HCT116 (cell line): ENCODE measurements around the gene PRKCA. TPM values are rescaled to one million over a fixed set of nuclear protein-coding genes. Genes with fewer than 3 reads are reported as not detected.

Source experiments
- ATAC-seq: fragments of 200-7000 bp; cut with Tn5 transposase; 2 replicates; pipeline ENCODE4 v1.9.1; 2020; ENCODE audit warnings: mild to moderate bottlenecking, moderate library complexity
- BruUV-seq: library from RNA; stranded (reverse); fragments of 400-500 nt; replicated peaks from 2 replicates; lab custom pipeline; 2021; lab: Mats Ljungman, UMichigan
- CTCF ChIA-PET: fragments of 300-600 bp; sonication (Branson Sonifier 250); formaldehyde crosslinking; loops from one replicate; lab custom pipeline; 2021; ENCODE audit warnings: antibody characterized with exemption; lab: Charles Lee
- POLR2A ChIA-PET: fragments of 300-600, 350-600 bp; sonication (Branson Sonifier 250); formaldehyde crosslinking; loops from one replicate; lab custom pipeline; 2021; ENCODE audit warnings: antibody characterized with exemption; lab: Charles Lee
- RAD21 ChIA-PET, 2 experiments: fragments of 300-600 bp; sonication (Branson Sonifier 250); formaldehyde crosslinking; loops; one replicate each; lab custom pipeline; 2023; ENCODE audit warnings: low total read pairs in 2 of 2; ENCODE audit not compliant: uncharacterized antibody in 2 of 2, unreplicated experiment in 2 of 2, low non-redundant PET in 1 of 2; lab: Charles Lee
- DNase-seq: peaks from one replicate; pipeline ENCODE4 v3.0.0-alpha.2; 2010; ENCODE audit warnings: low read depth, low spot score
- H2AFZ ChIP-seq: fragments of 200-600 bp; shearing (Covaris generic), sonication (generic); 2 replicates; pipeline ENCODE4 v1.6.1; 2017; ENCODE audit warnings: low read depth, mixed run types, mixed read lengths, antibody characterized with exemption, low read length; ENCODE audit not compliant: poor library complexity, severe bottlenecking
- H3K27ac ChIP-seq: 2 replicates; pipeline ENCODE4 v1.5.1; 2012; ENCODE audit warnings: low read depth, low read length
- H3K27me3 ChIP-seq: fragments of 200-600 bp; sonication (generic); 2 replicates; pipeline ENCODE4 v1.6.1; 2016; ENCODE audit warnings: mixed run types, low read length, mixed read lengths; ENCODE audit not compliant: insufficient read depth
- H3K36me3 ChIP-seq, 2 experiments: fragments of 200-500 bp in 1 of 2; fragments of 200-600 bp in 1 of 2; sonication (Bioruptor generic) in 1 of 2; sonication (generic) in 1 of 2; 2 replicates each; pipeline versions ENCODE4 v1.5.1 to v1.6.1; 2014 to 2016; ENCODE audit warnings: low read length in 2 of 2, inconsistent platforms in 1 of 2, mixed read lengths in 1 of 2, mixed run types in 1 of 2; ENCODE audit not compliant: insufficient read depth in 2 of 2, control insufficient read depth in 1 of 2
- H3K4me1 ChIP-seq, 2 experiments: fragments of 200-600 bp in 1 of 2; sonication (generic) in 1 of 2; 2 replicates each; pipeline versions ENCODE4 v1.5.1 to v1.6.1; 2012 to 2017; ENCODE audit warnings: low read length in 2 of 2, inconsistent platforms in 1 of 2, mild to moderate bottlenecking in 1 of 2, mixed read lengths in 1 of 2, mixed run types in 1 of 2, moderate library complexity in 1 of 2; ENCODE audit not compliant: insufficient read depth in 2 of 2, control insufficient read depth in 1 of 2
- H3K4me2 ChIP-seq: fragments of 200-600 bp; sonication (generic); 2 replicates; pipeline ENCODE4 v1.6.1; 2017; ENCODE audit warnings: mixed run types, low read length, mixed read lengths
- H3K4me3 ChIP-seq, 2 experiments: fragments of 200-600 bp in 1 of 2; sonication (generic) in 1 of 2; replicated peaks in 1 of 2; 2 replicates each; pipeline ENCODE4 v1.5.1; 2011 to 2016; ENCODE audit warnings: low read length in 2 of 2, control low read depth in 1 of 2, low read depth in 1 of 2, mild to moderate bottlenecking in 1 of 2, mixed read lengths in 1 of 2, mixed run types in 1 of 2
- H3K79me2 ChIP-seq: fragments of 200-600 bp; sonication (generic); 2 replicates; pipeline ENCODE4 v1.6.1; 2017; ENCODE audit warnings: mild to moderate bottlenecking, mixed run types, low read length, moderate library complexity, mixed read lengths; ENCODE audit not compliant: insufficient read depth
- H3K9ac ChIP-seq: fragments of 200-600 bp; sonication (generic); 2 replicates; pipeline ENCODE4 v1.6.1; 2016; ENCODE audit warnings: low read length, mixed read lengths
- H3K9me2 ChIP-seq: fragments of 200-600 bp; sonication (generic), shearing (Covaris generic); 2 replicates; pipeline ENCODE4 v1.6.1; 2017; ENCODE audit warnings: mixed run types, mild to moderate bottlenecking, moderate library complexity; ENCODE audit not compliant: insufficient read depth
- H3K9me3 ChIP-seq, 2 experiments: fragments of 200-500 bp in 1 of 2; fragments of 200-600 bp in 1 of 2; sonication (Bioruptor generic) in 1 of 2; sonication (generic) in 1 of 2; 2 replicates each; pipeline ENCODE4 v1.6.1; 2014 to 2017; ENCODE audit warnings: low read length in 2 of 2, mixed read lengths in 2 of 2, inconsistent platforms in 1 of 2, low read depth in 1 of 2, mild to moderate bottlenecking in 1 of 2, mixed run types in 1 of 2, moderate library complexity in 1 of 2; ENCODE audit not compliant: control insufficient read depth in 1 of 2, insufficient read depth in 1 of 2
- H4K20me1 ChIP-seq: fragments of 200-600 bp; sonication (generic), shearing (Covaris generic); 2 replicates; pipeline ENCODE4 v1.6.1; 2017; ENCODE audit warnings: mixed run types, mild to moderate bottlenecking, moderate library complexity; ENCODE audit not compliant: insufficient read depth
- EGR1 ChIP-seq: IDR thresholded peaks from 2 replicates; pipeline ENCODE4 v1.6.1; 2012; ENCODE audit warnings: low read depth
- EZH2phosphoT487 ChIP-seq: fragments of 200-600 bp; IDR thresholded peaks from 2 replicates; pipeline ENCODE4 v1.6.1; 2018; ENCODE audit warnings: antibody characterized with exemption, borderline replicate concordance
- JUND ChIP-seq: IDR thresholded peaks from 2 replicates; pipeline ENCODE4 v1.6.1; 2012
- POLR2A ChIP-seq: IDR thresholded peaks from 2 replicates; pipeline ENCODE4 v1.7.0; 2011; ENCODE audit warnings: borderline replicate concordance; ENCODE audit not compliant: insufficient read depth, insufficient read length; ENCODE audit errors: extremely low read depth
- RAD21 ChIP-seq: IDR thresholded peaks from 2 replicates; pipeline ENCODE4 v1.6.1; 2012; ENCODE audit warnings: low read depth, mild to moderate bottlenecking
- SP1 ChIP-seq: IDR thresholded peaks from 2 replicates; pipeline ENCODE4 v1.6.1; 2012; ENCODE audit warnings: low read depth
- SRF ChIP-seq: IDR thresholded peaks from 2 replicates; pipeline ENCODE4 v1.6.1; 2012; ENCODE audit warnings: low read depth
- YY1 ChIP-seq: IDR thresholded peaks from 2 replicates; pipeline ENCODE4 v1.6.1; 2011; ENCODE audit warnings: low read length, low read depth, moderate library complexity, mild to moderate bottlenecking; ENCODE audit not compliant: insufficient replicate concordance; ENCODE audit errors: extremely low read depth
- ZNF274 ChIP-seq: fragments of 200-500 bp; sonication (Bioruptor generic); IDR thresholded peaks from 2 replicates; pipeline ENCODE4 v1.6.1; 2014; ENCODE audit warnings: mild to moderate bottlenecking, low read depth, low read length, inconsistent platforms
- intact Hi-C: fragments of 100-400 bp; cut with micrococcal nuclease; formaldehyde crosslinking; loops from 2 replicates; pipeline ENCODE4 v1.10.0; 2022
- total RNA-seq: library from RNA; stranded (reverse); gene quantifications from one replicate; pipeline ENCODE4 v1.2.1, GENCODE V29; 2021; ENCODE audit not compliant: unreplicated experiment
- TF ChIP-seq, protein P1 (sequence below): IDR thresholded peaks from 2 replicates; pipeline ENCODE4 v1.6.1; 2011; ENCODE audit warnings: mild to moderate bottlenecking, low read length, moderate library complexity; ENCODE audit not compliant: insufficient replicate concordance; ENCODE audit errors: extremely low read depth
- TF ChIP-seq, protein P2 (sequence below): IDR thresholded peaks from 2 replicates; pipeline ENCODE4 v1.6.1; 2012

PRKCA gene
- total RNA-seq, 1 experiment from 2014 or later: 18.8 TPM

DNA sequence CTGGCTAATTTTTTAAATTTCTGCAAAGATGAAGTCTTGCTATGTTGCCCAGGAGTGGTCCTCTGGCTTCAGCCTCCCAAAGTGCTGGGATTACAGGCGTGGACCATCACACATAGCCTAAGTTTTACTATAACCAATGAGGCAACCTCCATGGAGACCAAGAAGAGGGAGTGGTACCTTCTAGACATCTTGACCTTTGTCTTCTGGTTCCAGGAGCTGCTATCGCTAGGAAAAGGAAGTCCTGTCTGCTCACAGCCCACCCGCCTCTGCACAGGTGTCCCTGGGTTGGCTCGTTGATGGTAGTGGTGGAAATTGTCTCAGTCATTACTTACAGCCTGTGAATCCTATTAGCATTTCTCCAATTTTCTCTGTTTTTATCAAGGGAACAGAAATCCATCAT is 169.7 kb downstream of the PRKCA start:
- Histone ChIP-seq H3K9me2 (no peaks in the 10 kb centered on the region), H3K4me1 (peaks cover 38 to 70% of the 10 kb centered on the region in 2 experiments), H3K79me2 (no peaks in the 10 kb centered on the region), H4K20me1 (no peaks in the 10 kb centered on the region), H3K9ac (no peak overlapping the region), H3K4me3 (no peak overlapping the region), H3K4me2 (no peak overlapping the region), H3K27ac (no peak overlapping the region), H3K9me3 (no peaks in the 10 kb centered on the region), H2AFZ (no peak overlapping the region)
- DNase-seq: no peak
- no peak for ATAC-seq
- BruUV-seq: no TSS peak
- ChIA-PET POLR2A (no interaction called here), RAD21 (no interaction called here)
- intact Hi-C loops: no loop called here
- no peak for TF ChIP-seq RAD21
- TF ChIP-seq ZNF274: no peak
- no peak for TF ChIP-seq SP1
- TF ChIP-seq, all 23 proteins: peak for 0
- no peaks in the 10 kb centered on the region for H3K36me3 ChIP-seq
- CTCF ChIA-PET: no interaction called here
- no peaks in the 10 kb centered on the region for H3K27me3 ChIP-seq

DNA sequence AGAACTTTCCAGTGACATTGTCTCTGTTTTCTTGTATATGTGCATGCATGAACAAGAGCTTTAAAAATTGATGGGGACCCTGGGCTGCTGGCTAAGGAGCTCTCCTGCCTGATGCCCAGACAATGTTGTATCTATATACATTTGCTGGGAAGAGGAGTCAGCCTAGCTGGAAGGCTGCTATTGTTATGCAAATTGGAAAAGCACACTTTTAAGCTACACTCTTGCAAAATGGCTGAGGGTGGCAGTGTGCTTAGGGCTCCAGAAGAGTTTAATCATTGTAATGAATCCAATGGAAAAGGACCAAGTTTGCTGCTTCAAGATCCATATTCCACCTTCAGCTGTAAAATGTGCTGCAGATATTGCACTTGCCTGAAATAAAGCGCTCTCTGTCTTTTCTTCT is 171.8 kb downstream of the PRKCA start:
- CTCF ChIA-PET: no interaction called here
- no peak overlapping the region for H3K27ac ChIP-seq
- ATAC-seq: no peak
- H3K9me2 ChIP-seq: no peaks in the 10 kb centered on the region
- no peaks in the 10 kb centered on the region for H3K9me3 ChIP-seq
- H3K4me2 ChIP-seq: peak overlapping the region; percentile 7; the same call in 1 of the 2 replicates
- TF ChIP-seq, protein P1, sequence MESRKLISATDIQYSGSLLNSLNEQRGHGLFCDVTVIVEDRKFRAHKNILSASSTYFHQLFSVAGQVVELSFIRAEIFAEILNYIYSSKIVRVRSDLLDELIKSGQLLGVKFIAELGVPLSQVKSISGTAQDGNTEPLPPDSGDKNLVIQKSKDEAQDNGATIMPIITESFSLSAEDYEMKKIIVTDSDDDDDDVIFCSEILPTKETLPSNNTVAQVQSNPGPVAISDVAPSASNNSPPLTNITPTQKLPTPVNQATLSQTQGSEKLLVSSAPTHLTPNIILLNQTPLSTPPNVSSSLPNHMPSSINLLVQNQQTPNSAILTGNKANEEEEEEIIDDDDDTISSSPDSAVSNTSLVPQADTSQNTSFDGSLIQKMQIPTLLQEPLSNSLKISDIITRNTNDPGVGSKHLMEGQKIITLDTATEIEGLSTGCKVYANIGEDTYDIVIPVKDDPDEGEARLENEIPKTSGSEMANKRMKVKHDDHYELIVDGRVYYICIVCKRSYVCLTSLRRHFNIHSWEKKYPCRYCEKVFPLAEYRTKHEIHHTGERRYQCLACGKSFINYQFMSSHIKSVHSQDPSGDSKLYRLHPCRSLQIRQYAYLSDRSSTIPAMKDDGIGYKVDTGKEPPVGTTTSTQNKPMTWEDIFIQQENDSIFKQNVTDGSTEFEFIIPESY: no peak
- TF ChIP-seq JUND (no peak), SRF (no peak), EGR1 (no peak), YY1 (no peak), EZH2phosphoT487 (no peak), POLR2A (no peak)
- TF ChIP-seq, protein P2, sequence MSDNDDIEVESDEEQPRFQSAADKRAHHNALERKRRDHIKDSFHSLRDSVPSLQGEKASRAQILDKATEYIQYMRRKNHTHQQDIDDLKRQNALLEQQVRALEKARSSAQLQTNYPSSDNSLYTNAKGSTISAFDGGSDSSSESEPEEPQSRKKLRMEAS: no peak
- H3K36me3 ChIP-seq: no peaks in the 10 kb centered on the region
- no peaks in the 10 kb centered on the region for H3K79me2 ChIP-seq
- intact Hi-C loops: no loop called here
- RAD21 ChIA-PET: no interaction called here
- H3K4me1 ChIP-seq: peaks cover 21 to 48% of the 10 kb centered on the region in 2 experiments
- POLR2A ChIA-PET: interaction anchor here (1.4 kb wide), 1 partner anchor 9 kb away, joined by 3 read pairs; no protein-coding TSS in a partner anchor
- H2AFZ ChIP-seq: no peak overlapping the region
- BruUV-seq: no TSS peak
- no peak overlapping the region for H3K9ac ChIP-seq
- H3K4me3 ChIP-seq: no peak overlapping the region
- H4K20me1 ChIP-seq: no peaks in the 10 kb centered on the region
- no peaks in the 10 kb centered on the region for H3K27me3 ChIP-seq
- DNase-seq: no peak
